Hematopoietic multipotent progenitor cell (in vitro differentiated cells): ENCODE results near the gene IL1RAP. TPM values are rescaled to one million over a fixed set of nuclear protein-coding genes. Genes with fewer than 3 reads are reported as not detected.

Experiments used
- DNase-seq, 3 donors: peaks; one replicate each; pipeline ENCODE4 v3.0.0-alpha.2; 2011 to 2015; ENCODE audit warnings: low read depth in 2 of 3, low spot score in 2 of 3
- total RNA-seq: library from RNA; depleted of rRNA; stranded (reverse); fragments of >200 nt; gene quantifications from one replicate; pipeline ENCODE4 v1.2.3, GENCODE V29; 2012

Gene IL1RAP
- total RNA-seq, 1 donor = 10.5 TPM

DNA sequence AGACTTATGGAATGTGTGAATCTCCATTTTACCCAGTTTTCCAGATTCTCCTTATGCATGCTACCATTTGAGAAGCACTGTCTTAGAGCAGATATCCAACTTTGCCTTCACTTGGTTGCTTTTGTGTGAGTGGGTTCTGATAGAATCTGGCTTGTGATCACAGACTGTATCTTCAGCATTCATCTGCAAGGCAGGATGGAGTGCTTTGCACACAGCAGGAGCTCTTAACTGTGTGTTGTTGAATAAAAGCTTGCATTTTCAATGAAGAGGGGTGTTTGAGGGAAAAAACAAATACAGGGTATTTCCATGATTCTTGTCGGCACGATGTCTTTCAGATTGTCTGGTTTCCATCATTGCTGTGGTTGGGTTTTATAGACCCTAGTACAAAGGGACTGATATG lies 24.4 kb downstream of the IL1RAP start:
- DNase-seq = no peak

DNA sequence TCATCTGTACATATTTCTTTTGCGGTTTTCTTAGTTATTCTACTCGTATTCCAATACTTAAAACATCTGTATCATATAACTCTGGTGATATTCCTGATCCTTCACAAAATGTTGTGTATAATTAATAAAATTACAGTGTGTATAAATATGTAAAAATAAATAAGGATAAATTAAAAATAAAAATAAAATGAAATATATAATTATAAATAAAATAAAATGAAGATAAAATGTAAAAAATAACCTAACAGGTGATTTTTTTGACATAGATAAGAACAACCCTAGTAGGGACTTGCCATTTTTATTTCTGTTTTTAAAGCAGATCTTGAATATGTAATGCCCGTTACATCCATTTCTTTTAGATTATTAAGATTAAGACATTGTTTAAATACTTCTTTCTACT lies 25.6 kb downstream of the IL1RAP start:
- no peak for DNase-seq

DNA sequence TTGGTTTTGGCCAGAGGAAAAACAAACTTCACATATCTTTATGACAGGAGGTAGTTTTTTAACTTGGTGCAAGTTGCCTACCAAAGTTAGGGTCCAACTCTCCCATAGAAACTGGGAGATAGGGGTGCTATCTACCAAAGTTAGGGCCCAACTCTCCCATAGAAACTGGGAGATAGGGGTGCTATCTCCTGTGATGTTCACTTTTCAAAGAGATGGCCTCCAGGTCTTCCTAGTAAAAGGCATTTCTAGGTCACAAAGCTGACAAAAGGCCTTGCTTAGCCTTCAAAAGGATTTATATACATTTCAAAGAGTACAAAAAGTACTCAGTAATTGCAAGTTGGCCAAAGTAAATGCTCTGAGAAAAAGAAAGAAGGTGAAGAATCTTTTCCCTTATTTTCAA lies 27.1 kb downstream of the IL1RAP start:
- no peak for DNase-seq

DNA sequence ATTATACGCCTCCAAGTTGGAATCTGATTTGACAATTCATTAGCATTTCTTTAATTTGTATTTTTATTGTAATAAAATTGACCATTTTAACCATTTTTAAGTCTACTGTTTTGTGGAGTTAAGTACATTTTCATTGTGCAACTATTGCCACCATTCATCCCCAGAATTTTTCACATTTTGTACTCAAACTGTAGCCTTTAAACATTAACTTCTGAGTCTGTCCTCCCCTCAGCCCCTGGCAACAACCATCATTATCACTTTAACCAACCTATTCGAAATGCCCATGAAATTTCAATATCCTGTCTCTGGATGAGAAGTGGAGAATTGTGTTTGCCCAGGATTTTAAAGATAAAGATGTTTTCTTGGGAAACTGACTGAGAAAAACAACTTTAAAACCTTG lies 27.7 kb downstream of the IL1RAP start:
- DNase-seq = no peak

DNA sequence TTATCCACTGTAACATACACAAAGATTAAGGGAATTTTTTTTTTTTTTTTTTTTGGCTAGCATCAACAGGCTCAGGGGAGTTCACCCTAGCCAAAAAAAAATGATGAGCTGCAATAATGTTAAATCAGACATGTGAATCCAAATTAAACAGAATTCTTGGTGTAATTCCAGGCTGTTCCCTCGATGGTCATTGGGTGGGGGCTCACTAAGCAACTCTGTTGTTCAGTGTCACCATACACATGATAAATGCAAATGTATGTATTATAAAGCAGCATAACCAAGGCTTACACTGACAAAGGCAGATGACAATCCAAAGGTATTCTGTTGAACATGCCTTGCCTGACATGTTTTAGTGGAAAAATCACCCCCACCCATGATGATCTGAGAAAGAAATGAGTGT lies 29.0 kb downstream of the IL1RAP start:
- no peak for DNase-seq

DNA sequence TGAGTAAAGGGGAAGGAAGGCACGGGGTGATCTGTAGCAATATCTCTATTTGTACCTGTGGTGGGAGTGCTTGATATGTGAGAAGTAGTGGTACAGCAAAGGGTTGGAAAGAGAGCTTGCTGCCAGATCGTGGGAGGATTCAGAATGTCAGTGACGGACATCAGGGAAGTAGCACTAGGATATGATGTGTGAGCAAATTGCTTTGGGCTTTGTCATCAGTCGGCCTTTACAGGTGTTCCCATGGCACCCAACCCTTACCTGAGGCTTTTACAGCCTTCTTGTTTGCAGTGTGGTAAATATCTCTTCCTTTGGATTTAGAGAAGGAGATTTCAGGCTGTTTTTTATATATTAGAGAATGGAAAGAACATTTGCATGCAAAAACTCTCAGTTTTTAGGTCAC lies 29.8 kb downstream of the IL1RAP start:
- DNase-seq = no peak

DNA sequence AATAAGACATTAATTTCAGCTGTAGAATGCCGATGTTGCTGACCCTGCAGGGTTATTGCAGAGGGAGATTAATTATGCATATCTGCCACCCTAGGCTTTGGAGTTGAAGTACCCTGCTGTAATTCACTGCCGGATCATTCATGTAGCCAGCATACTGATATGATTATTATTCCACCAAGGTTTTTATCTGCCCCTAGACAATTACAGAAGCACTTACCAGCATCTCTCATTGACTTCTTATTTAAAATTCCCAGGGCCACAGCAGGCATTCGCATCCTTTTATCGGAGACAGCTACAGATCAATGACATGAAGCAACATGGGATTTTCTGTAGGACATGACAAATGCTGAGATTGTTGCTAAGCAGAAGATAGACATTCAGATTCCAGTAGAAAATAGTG lies 31.3 kb downstream of the IL1RAP start:
- no peak for DNase-seq

GRCh38 chr3:190546881-190547510 lies 33.1 kb downstream of the IL1RAP start:
- peak in 1 of 3 donors; percentile 9 for DNase-seq

GRCh38 chr3:190548031-190548656 lies 34.3 kb downstream of the IL1RAP start:
- no peak for DNase-seq

- DNase-seq = no peak
Measured at GRCh38 chr3:190552021-190552420, 38.1 kb downstream of the IL1RAP start.

GRCh38 chr3:190552969-190553759 lies 39.3 kb downstream of the IL1RAP start:
- no peak for DNase-seq

DNA sequence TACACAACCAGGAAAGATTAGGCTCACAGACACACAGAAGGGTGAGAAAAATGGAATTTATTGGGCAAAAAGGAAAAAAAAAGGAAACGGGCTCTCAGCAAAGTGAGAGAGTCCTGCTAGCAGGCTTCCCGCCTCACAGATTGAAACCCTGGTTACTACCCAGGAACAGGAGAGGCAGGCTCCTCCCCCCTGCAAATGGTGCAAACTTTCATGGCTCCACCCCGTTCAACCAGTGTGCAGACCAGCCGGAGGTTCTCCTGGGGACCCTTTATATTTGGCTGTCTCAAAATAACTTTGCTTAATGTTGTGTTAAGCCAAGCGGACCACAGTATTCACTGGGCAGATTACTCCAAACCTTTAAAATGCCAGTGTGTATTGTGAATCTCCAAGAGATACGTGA lies 40.3 kb downstream of the IL1RAP start:
- no peak for DNase-seq

DNA sequence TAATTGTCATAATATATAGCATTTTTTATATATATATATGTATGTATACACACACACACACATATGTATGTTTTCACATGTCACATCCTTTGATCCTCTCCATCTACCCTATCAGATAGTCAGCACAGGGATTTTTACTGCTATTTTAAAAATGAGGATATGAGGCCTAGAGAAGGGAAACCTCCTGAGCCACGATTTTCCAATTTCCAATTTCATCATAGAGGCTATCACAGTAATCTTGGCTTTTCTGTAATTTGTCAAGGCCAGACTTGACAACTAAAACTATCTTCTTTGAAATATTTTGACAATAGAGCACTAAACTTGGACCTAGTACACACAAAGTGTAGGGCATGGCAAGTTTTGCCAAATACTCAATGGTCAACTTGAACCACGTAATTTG lies 42.5 kb downstream of the IL1RAP start:
- no peak for DNase-seq

- DNase-seq = no peak
Measured at GRCh38 chr3:190557296-190557695, 43.4 kb downstream of the IL1RAP start.

DNA sequence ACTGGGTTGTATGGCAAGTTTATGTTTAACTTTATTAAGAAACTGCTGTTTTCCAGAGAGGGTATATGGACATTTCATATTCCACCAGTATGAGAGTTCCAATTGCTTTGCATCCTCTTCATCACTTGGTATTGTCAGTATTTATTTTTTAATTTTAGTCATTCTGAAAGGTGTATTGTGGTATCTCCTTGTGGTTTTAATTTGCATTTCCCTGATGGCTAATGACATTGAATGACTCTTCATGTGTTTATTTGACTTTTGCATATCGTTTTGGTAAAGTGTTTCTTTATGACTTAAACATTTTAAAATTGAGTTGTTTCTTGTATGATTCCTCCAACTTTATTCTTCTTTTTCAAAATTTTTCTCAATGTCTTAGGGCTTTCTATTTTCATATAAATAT lies 44.4 kb downstream of the IL1RAP start:
- no peak for DNase-seq

DNA sequence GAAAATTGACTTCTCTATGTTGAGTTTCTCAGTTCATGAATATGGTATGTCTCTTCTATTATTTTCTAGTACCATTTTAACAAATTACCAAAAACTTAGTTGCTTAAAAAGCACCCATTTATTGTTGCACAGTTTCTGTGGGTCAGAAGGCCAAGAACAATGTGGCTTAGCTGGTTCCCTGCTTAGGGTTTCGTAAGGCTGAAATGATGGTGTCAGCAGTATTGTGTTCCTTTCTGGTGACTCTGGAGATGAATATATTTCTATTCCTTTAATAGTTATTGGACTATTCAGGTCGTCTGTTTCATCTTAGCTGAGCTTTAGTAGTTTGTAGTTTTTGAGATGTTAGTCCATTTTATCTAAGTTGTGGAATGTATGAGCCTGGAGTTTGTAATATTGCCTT lies 44.9 kb downstream of the IL1RAP start:
- DNase-seq = no peak

- DNase-seq = no peak
Measured at GRCh38 chr3:190560013-190560895, 46.4 kb downstream of the IL1RAP start.

GRCh38 chr3:190562866-190563510 lies 49.1 kb downstream of the IL1RAP start:
- DNase-seq = no peak

DNA sequence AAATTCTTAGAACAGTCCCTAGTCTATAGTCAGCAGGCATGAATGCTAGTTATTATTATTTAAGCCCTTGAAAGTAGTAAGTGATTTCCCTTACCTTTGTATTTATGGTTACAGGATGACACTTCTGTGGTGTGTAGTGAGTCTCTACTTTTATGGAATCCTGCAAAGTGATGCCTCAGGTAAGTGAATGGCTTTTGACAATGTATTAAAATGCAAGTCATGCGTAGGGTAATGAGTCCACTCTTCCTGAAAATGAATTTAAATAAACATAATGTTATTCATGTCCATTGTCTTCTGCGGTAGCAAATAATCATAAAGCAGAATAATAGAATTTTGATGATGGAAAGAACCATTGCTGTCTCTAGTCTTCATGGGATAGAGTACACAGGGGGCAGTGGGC lies 50.3 kb downstream of the IL1RAP start:
- DNase-seq = no peak
